CD4-positive, alpha-beta T cell (primary cell): ENCODE measurements around the gene ZNF81. TPM values are rescaled to one million over a fixed set of nuclear protein-coding genes. Genes with fewer than 3 reads are reported as not detected.
A peak's percentile ranks its signal among the peaks of the same experiment; 100 is the strongest.
"Not testable (repeated sequence)": the region's sequence is repeated elsewhere in the genome, so short reads cannot be mapped to it uniquely, and the experiment has no call there.

Experiments
- ATAC-seq: fragments of 200-7000 bp; cut with Tn5 transposase; one replicate; pipeline ENCODE4 v1.10.0; 2022; ENCODE audit warnings: mild to moderate bottlenecking; ENCODE audit not compliant: poor library complexity
- CTCF ChIA-PET: fragments of 350-600 bp; sonication (Branson Sonifier 250); formaldehyde crosslinking; loops from one replicate; lab custom pipeline; 2021; ENCODE audit warnings: antibody characterized with exemption, inconsistent platforms; lab: Charles Lee
- POLR2A ChIA-PET: fragments of 350-600 bp; sonication (Branson Sonifier 250); formaldehyde crosslinking; loops from one replicate; lab custom pipeline; 2021; ENCODE audit warnings: antibody characterized with exemption, inconsistent platforms; lab: Charles Lee
- DNase-seq, 14 experiments: peaks; one replicate each; pipeline ENCODE4 v3.0.0-alpha.2; 2013 to 2020; ENCODE audit warnings: mixed read lengths in 2 of 14
- H3K27ac ChIP-seq, 2 donors: one replicate each; pipeline versions ENCODE4 v1.5.1 to v1.7.0; 2013; ENCODE audit warnings: low read length in 2 of 2, low read depth in 1 of 2, mild to moderate bottlenecking in 1 of 2
- H3K27me3 ChIP-seq, 2 experiments: 1 replicate in 1 of 2; 2 replicates in 1 of 2; pipeline versions ENCODE4 v1.6.1 to v1.7.0; 2013; ENCODE audit warnings: low read length in 2 of 2, control low read depth in 1 of 2, mild to moderate bottlenecking in 1 of 2, moderate library complexity in 1 of 2; ENCODE audit not compliant: insufficient read depth in 2 of 2, control insufficient read depth in 1 of 2
- H3K36me3 ChIP-seq: one replicate; pipeline ENCODE4 v1.6.1; 2013; ENCODE audit warnings: low read length, control low read depth; ENCODE audit not compliant: insufficient read depth
- H3K4me1 ChIP-seq: one replicate; pipeline ENCODE4 v1.6.1; 2013; ENCODE audit warnings: low read length, control low read depth; ENCODE audit not compliant: insufficient read depth
- H3K4me3 ChIP-seq: one replicate; pipeline ENCODE4 v1.5.1; 2013; ENCODE audit warnings: mild to moderate bottlenecking, low read length, moderate library complexity
- H3K9me3 ChIP-seq, 2 experiments: 1 replicate in 1 of 2; 2 replicates in 1 of 2; pipeline versions ENCODE4 v1.6.1 to v1.7.0; 2013; ENCODE audit warnings: low read length in 2 of 2, mild to moderate bottlenecking in 2 of 2, control low read depth in 1 of 2, moderate library complexity in 1 of 2; ENCODE audit not compliant: control insufficient read depth in 1 of 2, insufficient read depth in 1 of 2
- H3K27ac Mint-ChIP-seq: one replicate; pipeline ENCODE4 v1.8.0; 2020; ENCODE audit warnings: mixed read lengths
- H3K27me3 Mint-ChIP-seq: one replicate; pipeline ENCODE4 v1.8.0; 2021; ENCODE audit warnings: mixed read lengths
- H3K36me3 Mint-ChIP-seq: one replicate; pipeline ENCODE4 v1.8.0; 2021; ENCODE audit warnings: low read depth, mixed read lengths
- H3K4me1 Mint-ChIP-seq: one replicate; pipeline ENCODE4 v1.8.0; 2021; ENCODE audit warnings: low read depth, mixed read lengths
- H3K4me3 Mint-ChIP-seq: one replicate; pipeline ENCODE4 v1.8.0; 2020; ENCODE audit warnings: mild to moderate bottlenecking, mixed read lengths
- H3K9me3 Mint-ChIP-seq: one replicate; pipeline ENCODE4 v1.8.0; 2020; ENCODE audit warnings: mixed read lengths
- CTCF ChIP-seq: fragments of 200-600 bp; IDR thresholded peaks from one replicate; pipeline ENCODE4 v1.8.0; 2022; ENCODE audit warnings: antibody characterized with exemption, mild to moderate bottlenecking
- intact Hi-C, 2 experiments: fragments of 100-400 bp; cut with DNase I in 1 of 2; cut with micrococcal nuclease in 1 of 2; formaldehyde crosslinking; loops; one replicate each; pipeline versions ENCODE4 v1.15.1 to v1.9.0; 2023 to 2025; cut with DNase I, micrococcal nuclease
- total RNA-seq, 174 experiments: library from RNA in 2 of 174; stranded (reverse) in 2 of 174; gene quantifications; one replicate each; pipeline ENCODE4 v1.2.3 and lab custom pipeline; 2021 to 2026

ZNF81 gene
- total RNA-seq, 2 experiments from 2014 or later = 5.1 to 5.7 TPM

GRCh38 chrX:47960406-47960805, 123.7 kb downstream of the ZNF81 start:
- Mint-ChIP-seq H3K27me3 (no peaks in the 10 kb centered on the region), H3K9me3 (no peaks in the 10 kb centered on the region), H3K36me3 (no peaks in the 10 kb centered on the region), H3K4me1 (no peaks in the 10 kb centered on the region), H3K4me3 (no peak overlapping the region), H3K27ac (no peak overlapping the region)
- peaks cover 0 to 2% of the 10 kb centered on the region in 2 experiments for H3K9me3 ChIP-seq
- ATAC-seq (no peak), DNase-seq (peak in 2 of 14 experiments; percentile 30 to 51)
- no peak overlapping the region for H3K4me3 ChIP-seq
- intact Hi-C loops = no loop called here
- CTCF ChIA-PET = no interaction called here
- no peak for TF ChIP-seq CTCF
- H3K4me1 ChIP-seq = peaks cover 4% of the 10 kb centered on the region
- H3K36me3 ChIP-seq = no peaks in the 10 kb centered on the region
- H3K27ac ChIP-seq = no peak overlapping the region
- POLR2A ChIA-PET = interaction anchor here (0.7 kb wide), 1 partner anchor 69 kb away, joined by 3 read pairs; no protein-coding TSS in a partner anchor
- no peaks in the 10 kb centered on the region for H3K27me3 ChIP-seq

DNA sequence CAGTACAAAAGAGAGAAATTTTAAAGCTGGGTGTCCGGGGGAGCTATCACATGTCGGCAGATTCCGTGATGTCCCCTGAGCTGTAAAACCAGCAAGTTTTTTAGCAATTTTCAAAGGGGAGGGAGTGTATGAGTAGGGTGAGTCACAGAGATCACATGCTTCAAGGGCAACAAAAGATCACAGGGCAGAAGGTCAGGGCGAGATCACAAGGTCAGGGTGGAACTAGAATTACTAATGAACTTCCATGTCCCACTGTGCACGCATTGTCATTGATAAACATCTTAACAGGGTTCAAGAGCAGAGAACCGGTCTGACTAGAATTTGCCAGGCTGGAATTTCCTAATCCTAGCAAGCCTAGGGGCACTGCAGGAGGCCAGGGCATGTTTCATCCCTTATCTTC, 125.1 kb downstream of the ZNF81 start:
- H3K27ac Mint-ChIP-seq, H3K36me3 ChIP-seq, H3K4me1 Mint-ChIP-seq, H3K9me3 ChIP-seq, H3K4me3 Mint-ChIP-seq, POLR2A ChIA-PET, H3K27me3 ChIP-seq, CTCF ChIA-PET, ATAC-seq, H3K27ac ChIP-seq, H3K4me1 ChIP-seq, H3K4me3 ChIP-seq, H3K27me3 Mint-ChIP-seq, H3K36me3 Mint-ChIP-seq, H3K9me3 Mint-ChIP-seq, intact Hi-C loops: not testable (repeated sequence)
- peak in 1 of 14 experiments; percentile 5 for DNase-seq

DNA sequence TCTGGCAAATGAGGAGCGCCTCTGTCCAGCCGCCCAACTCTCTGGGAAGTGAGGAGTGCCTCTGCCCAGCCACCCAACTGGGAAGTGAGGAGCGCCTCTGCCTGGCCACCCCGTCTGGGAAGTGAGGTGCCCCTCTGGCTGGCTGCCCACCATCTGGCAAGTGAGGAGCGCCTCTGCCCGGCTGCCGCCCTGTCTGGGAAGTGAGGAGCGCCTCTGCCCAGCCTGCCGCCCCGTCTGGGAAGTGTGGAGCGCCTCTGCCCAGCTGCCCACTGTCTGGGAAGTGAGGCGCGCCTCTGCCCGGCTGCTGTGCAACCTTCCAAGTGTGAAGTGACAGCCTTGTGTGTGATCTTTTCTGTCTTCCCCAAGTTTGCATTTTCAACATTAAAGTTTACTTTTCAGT, 128.8 kb downstream of the ZNF81 start:
- H3K27me3 Mint-ChIP-seq, H3K36me3 Mint-ChIP-seq, H3K4me3 ChIP-seq, H3K4me3 Mint-ChIP-seq, H3K27ac ChIP-seq, H3K27ac Mint-ChIP-seq, H3K4me1 ChIP-seq, H3K36me3 ChIP-seq, H3K9me3 Mint-ChIP-seq, POLR2A ChIA-PET, H3K4me1 Mint-ChIP-seq, H3K27me3 ChIP-seq, DNase-seq, ATAC-seq, intact Hi-C loops, CTCF ChIA-PET: not testable (repeated sequence)
- H3K9me3 ChIP-seq = peaks cover 0 to 10% of the 10 kb centered on the region in 2 experiments

Other genes with a start within 250 kb of the ZNF81 start
- under 1 TPM; 0.27 to 0.87 TPM for gene SYN1, start 217.0 kb upstream of the ZNF81 start, total RNA-seq
- gene CFP, start 207.0 kb upstream of the ZNF81 start, total RNA-seq = 10 to 100 TPM; 18.3 to 18.6 TPM
- 10 to 100 TPM; 38.9 to 40.5 TPM for gene ELK1, start 186.3 kb upstream of the ZNF81 start, total RNA-seq
- gene UXT, start 177.7 kb upstream of the ZNF81 start, total RNA-seq = 100 to 1,000 TPM; 188 to 197 TPM
- 1 to 10 TPM; 4.8 to 5.0 TPM for gene ZNF182, start 167.1 kb downstream of the ZNF81 start, total RNA-seq
- not detected for gene SPACA5, start 170.1 kb downstream of the ZNF81 start, total RNA-seq
- 1 to 10 TPM; 1.2 to 1.9 TPM for gene ZNF630, start 234.7 kb downstream of the ZNF81 start, total RNA-seq